Measurements from ENCODE around the gene COL9A2. TPM values are rescaled to one million over a fixed set of nuclear protein-coding genes. Genes with fewer than 3 reads are reported as not detected.

COL9A2 gene
- total and polyA plus RNA-seq, 2 donors (not counting 3 experiments of a cell fraction or from before 2014, with no cell fraction given), result 0.64 to 0.69 TPM

GRCh38 chr1:40311692-40312091 lies 5.4 kb downstream of the COL9A2 start:
- dilution Hi-C loops (cut with MboI; ENCODE audit: extremely low pct_ligation_motif_present, low sequenced_read_pairs), result no loop called here
- CTCF ChIA-PET, result interaction anchor here (2.4 kb wide), 1 partner anchor 168 kb away, joined by 9 read pairs; no protein-coding TSS in a partner anchor
- no peak for TF ChIP-seq EZH2 (IDR thresholded peaks at IDR 0.05; ENCODE audit: borderline replicate concordance, low read depth, low read length, severe bottlenecking)
- no peak for TF ChIP-seq CTCF (IDR thresholded peaks at IDR 0.05; ENCODE audit: extremely low read depth in 1 of 2, insufficient read depth in 1 of 2, low read depth in 1 of 2, low read length in 2 of 2)
- TF ChIP-seq JUN (IDR thresholded peaks at IDR 0.05; ENCODE audit: borderline replicate concordance, insufficient read depth, insufficient read length, low read depth), result no peak
- TF ChIP-seq MYC (IDR thresholded peaks at IDR 0.05; ENCODE audit: low read depth, low read length), result no peak
- TF ChIP-seq MAX (IDR thresholded peaks at IDR 0.05; ENCODE audit: insufficient read depth, insufficient read length), result no peak
- no peak for TF ChIP-seq GATA2 (IDR thresholded peaks at IDR 0.05; ENCODE audit: insufficient read depth, insufficient read length, low read depth, low read length)
- TF ChIP-seq POLR2AphosphoS5 (IDR thresholded peaks at IDR 0.05; ENCODE audit: insufficient read depth, low read depth, low read length), result no peak
- no peak for TF ChIP-seq POLR2A (IDR thresholded peaks at IDR 0.05; ENCODE audit: low read depth, low read length)
- no peak for TF ChIP-seq FOS (IDR thresholded peaks at IDR 0.05; ENCODE audit: borderline replicate concordance, insufficient read depth, low read length)

More at GRCh38 chr1:40311692-40312091, 5.4 kb downstream of the COL9A2 start:
- H3K4me2 ChIP-seq (ENCODE audit: insufficient read depth, low read length), result no peak overlapping the region
- no peaks in the 10 kb centered on the region for H3K36me3 ChIP-seq (ENCODE audit: control insufficient read depth in 2 of 2, extremely low read depth in 1 of 2, insufficient read depth in 2 of 2, low read length in 2 of 2)
- no peak overlapping the region for H3K9ac ChIP-seq (replicated peaks; ENCODE audit: extremely low read depth, insufficient read depth, low read length)
- no peak overlapping the region for H3K27ac ChIP-seq (ENCODE audit: insufficient read depth, low read depth, low read length)
- no peaks in the 10 kb centered on the region for H3K79me2 ChIP-seq (ENCODE audit: control insufficient read depth, insufficient read depth, low read length)
- no peak for FAIRE-seq
- no peak overlapping the region for H3K4me3 ChIP-seq (replicated peaks in 1 of 3; ENCODE audit: insufficient read depth in 1 of 3, low read depth in 1 of 3, low read length in 3 of 3)
- H4K20me1 ChIP-seq (replicated peaks; ENCODE audit: control insufficient read depth, extremely low read depth, insufficient read depth, low read length), result no peaks in the 10 kb centered on the region
- H3K4me1 ChIP-seq (ENCODE audit: control insufficient read depth, extremely low read depth, insufficient read depth, low read length), result peaks cover 4% of the 10 kb centered on the region
- POLR2A ChIA-PET, result no interaction called here
- no peak overlapping the region for H2AFZ ChIP-seq (ENCODE audit: low read depth, low read length)
- H3K27me3 ChIP-seq (ENCODE audit: control insufficient read depth in 2 of 2, insufficient read depth in 2 of 2, low read length in 2 of 2), result peaks cover 8 to 13% of the 10 kb centered on the region in 2 experiments
- no peaks in the 10 kb centered on the region for H3K9me1 ChIP-seq (replicated peaks; ENCODE audit: control insufficient read depth, extremely low read depth, insufficient read depth, low read length)
- no TSS peak for BruUV-seq (replicated peaks)
- DNase-seq (ENCODE audit: low read depth, low spot score), result no peak
- intact Hi-C loops (cut with micrococcal nuclease), result no loop called here
- no peaks in the 10 kb centered on the region for H3K9me3 ChIP-seq (replicated peaks; ENCODE audit: control insufficient read depth, insufficient read depth, low read length)
